Cardiac fibroblast (primary cell): ENCODE measurements around the gene PSMA5.
"Not testable (repeated sequence)": the region's sequence is repeated elsewhere in the genome, so short reads cannot be mapped to it uniquely, and the experiment has no call there.

Source experiments
- DNase-seq, 2 donors: peaks; one replicate each; pipeline versions ENCODE4 v3.0.0 to v3.0.0-alpha.2; 2010; ENCODE audit warnings: low read depth in 2 of 2
- H3K4me3 ChIP-seq, 2 donors: replicated peaks in 1 of 2; 1 replicate in 1 of 2; 2 replicates in 1 of 2; pipeline ENCODE4 v1.5.1; 2011; ENCODE audit warnings: low read depth in 2 of 2, low read length in 2 of 2, mild to moderate bottlenecking in 2 of 2, moderate library complexity in 1 of 2
- TF ChIP-seq, protein P1 (sequence below): IDR thresholded peaks from one replicate; pipeline ENCODE4 v1.5.1; 2011; ENCODE audit warnings: low read depth, mild to moderate bottlenecking, low read length, inconsistent platforms

PSMA5 gene

DNA sequence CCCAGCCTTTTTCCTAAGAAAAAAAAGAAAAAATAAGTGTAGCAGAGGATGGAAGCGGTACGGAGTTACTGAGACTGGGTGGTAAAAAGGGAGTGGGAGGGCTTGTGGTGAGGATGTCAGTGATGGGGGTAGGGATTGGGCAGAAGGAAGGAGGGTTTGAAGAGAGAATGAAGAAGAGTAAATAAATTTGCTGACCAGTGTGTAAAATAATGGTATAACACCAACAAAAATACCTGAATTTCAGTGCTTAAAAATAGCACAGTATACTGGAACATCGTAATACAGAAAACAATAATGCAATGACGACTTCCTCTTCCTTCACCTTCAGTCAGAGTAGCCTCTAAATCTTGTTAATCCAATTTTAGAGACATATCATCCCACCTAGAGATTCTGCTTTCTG is 21.3 kb upstream of the PSMA5 start:
- TF ChIP-seq, protein P1, sequence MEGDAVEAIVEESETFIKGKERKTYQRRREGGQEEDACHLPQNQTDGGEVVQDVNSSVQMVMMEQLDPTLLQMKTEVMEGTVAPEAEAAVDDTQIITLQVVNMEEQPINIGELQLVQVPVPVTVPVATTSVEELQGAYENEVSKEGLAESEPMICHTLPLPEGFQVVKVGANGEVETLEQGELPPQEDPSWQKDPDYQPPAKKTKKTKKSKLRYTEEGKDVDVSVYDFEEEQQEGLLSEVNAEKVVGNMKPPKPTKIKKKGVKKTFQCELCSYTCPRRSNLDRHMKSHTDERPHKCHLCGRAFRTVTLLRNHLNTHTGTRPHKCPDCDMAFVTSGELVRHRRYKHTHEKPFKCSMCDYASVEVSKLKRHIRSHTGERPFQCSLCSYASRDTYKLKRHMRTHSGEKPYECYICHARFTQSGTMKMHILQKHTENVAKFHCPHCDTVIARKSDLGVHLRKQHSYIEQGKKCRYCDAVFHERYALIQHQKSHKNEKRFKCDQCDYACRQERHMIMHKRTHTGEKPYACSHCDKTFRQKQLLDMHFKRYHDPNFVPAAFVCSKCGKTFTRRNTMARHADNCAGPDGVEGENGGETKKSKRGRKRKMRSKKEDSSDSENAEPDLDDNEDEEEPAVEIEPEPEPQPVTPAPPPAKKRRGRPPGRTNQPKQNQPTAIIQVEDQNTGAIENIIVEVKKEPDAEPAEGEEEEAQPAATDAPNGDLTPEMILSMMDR = no peak
- H3K4me3 ChIP-seq = no peak overlapping the region
- DNase-seq = no peak

DNA sequence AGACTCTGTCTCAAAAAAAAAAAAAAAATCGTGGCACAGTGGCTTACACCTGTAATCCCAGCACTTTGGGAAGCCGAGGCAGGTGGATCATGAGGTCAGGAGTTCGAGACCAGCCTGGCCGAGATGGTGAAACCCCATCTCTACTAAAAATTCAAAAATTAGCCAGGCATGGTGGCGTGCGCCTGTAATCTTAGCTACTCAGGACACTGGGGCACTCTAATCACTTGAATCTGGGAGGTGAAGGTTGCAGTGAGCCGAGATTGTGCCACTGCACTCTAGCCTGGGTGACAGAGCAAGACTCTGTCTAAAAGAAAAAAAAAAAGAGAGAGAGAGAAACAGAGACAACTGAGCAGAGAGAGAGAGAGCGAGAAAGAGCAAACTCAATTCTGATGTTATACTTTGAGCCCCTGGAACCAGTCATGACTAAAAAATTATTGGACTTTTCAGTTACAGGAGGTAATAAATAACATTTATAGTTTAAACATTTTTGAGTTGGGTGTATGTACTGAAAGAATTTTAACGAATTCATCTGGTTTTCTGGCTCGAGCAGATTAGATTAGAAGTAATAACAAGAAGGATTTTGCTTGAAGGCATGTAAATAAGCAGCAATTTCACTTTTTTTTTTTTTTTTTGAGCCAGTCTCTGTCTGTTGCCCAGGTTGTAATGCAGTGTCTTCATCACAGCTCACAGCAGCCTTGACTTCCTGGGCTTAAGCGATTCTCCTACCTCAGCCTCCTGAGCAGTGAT is 19.9 kb upstream of the PSMA5 start:
- not testable (repeated sequence) for H3K4me3 ChIP-seq, DNase-seq

DNA sequence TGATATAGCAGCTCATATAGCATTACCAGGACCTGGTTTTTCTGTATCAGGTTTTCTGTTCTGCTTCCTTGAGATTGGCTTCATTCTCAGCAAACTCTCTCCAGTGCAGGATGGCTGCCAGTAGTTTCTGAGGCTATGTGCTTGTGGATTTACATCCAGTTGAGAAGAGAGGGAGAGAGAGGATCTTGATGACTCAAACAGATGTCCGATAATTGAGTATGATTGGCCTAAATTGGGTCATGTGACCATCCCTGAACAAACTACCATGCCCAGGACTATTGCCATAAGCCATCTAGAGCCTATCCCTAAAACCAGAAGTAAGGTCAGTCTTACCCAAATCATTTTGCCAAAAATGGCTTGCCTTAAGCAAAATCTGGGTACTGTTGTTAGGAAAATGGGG is 18.1 kb upstream of the PSMA5 start:
- DNase-seq = peak in 1 of 2 donors; percentile 27

DNA sequence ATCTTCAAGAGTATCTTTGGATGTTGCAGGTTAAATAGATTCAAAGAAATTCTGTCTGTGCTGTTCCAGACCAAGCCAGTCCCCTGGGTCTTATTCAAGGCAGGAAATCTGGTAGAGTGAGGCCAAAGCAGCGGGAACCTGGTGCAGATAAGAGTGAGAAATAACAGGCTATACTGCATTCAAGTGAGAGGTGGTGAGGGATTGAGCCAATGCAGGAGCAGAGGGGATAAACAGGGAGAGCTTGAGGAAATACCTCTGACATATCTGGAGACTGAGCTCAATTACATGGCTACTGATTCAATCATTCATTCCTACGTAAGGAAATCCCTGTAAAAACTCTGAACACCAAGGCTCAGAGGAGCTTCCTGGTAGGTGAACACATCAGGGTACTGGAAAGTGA is 17.2 kb upstream of the PSMA5 start:
- DNase-seq = peak in 1 of 2 donors; percentile 10
- H3K4me3 ChIP-seq = no peak overlapping the region
- TF ChIP-seq, protein P1 = no peak

More for the DNA sequence above, 18.1 kb upstream of the PSMA5 start:
- H3K4me3 ChIP-seq = no peak overlapping the region
- TF ChIP-seq, protein P1 = no peak

DNA sequence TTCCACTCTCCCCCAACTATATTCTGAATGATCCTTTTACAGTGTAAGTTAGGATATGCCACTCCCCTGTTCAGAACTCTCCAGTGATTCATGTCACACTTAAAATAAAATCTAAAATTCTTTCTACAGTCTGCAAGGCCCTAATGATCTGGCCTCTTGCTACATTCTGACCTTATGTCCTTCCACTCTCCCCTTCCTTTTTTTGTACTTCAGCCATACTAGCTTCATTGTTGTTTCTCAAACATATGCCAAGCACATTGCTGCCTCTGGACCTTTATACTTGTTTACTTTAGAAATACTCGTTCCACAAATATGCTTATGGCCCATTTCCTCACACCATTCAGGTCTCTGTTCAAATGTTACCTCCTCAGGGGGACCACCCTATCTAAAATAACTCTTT is 14.8 kb upstream of the PSMA5 start:
- no peak overlapping the region for H3K4me3 ChIP-seq
- TF ChIP-seq, protein P1 = no peak
- peak; percentile 37 to 70 for DNase-seq

DNA sequence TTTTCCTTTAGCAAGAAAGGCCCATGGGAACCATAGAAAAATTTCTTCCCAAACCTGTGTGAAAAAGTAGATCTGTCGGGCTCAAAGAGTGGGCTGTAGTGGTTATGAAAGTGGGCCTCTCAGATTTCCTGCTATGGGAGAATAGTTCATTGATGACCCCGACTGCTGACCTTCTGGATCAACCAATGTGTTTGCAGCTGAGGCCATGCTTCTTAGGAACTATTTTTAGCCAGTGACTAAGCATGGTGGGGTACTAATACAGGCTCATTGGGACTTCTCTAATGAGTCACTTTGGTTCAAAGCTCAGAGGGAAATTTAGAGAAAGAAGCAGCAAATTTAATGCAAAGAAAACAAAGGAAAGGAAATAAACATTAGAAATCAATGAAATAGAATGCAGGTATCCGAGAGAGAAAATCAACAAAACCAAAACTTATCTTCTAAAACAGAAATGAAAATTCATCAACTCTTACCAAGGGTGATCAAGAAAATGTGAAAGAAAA is 12.6 kb upstream of the PSMA5 start:
- peak; percentile 84 to 96 for DNase-seq
- no peak overlapping the region for H3K4me3 ChIP-seq
- TF ChIP-seq, protein P1 = no peak

DNA sequence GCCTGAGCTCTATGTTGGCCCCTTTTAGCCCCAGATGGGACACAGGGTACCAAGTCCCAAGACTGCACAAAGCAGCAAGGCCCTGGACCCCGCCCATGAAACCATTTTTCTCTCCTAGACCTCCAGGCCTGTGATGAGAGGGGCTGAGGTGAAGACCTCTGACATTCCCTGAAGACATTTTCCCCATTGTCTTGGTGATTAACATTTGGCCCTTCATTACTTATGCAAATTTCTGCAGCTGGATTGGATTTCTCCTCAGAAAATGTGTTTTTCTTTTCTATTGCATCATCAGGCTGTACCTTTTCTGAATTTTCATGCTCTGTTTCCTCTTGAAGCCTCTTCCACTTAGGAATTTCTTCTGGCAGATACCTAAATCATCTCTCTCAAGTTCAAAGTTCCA is 8.2 kb upstream of the PSMA5 start:
- TF ChIP-seq, protein P1 = no peak
- no peak for DNase-seq
- no peak overlapping the region for H3K4me3 ChIP-seq
